ENCODE measurements around the gene ROCK2. TPM values are rescaled to one million over a fixed set of nuclear protein-coding genes. Genes with fewer than 3 reads are reported as not detected.

ROCK2 gene
- total and polyA plus RNA-seq, 4 donors: 5.3 to 31.0 (median 12.2) TPM

GRCh38 chr2:11371092-11371937, 26.9 kb upstream of the ROCK2 start:
- Histone ChIP-seq H3K27me3 (ENCODE audit: control insufficient read depth in 4 of 4, insufficient read depth in 4 of 4, low read length in 3 of 4) (no peaks in the 10 kb centered on the region), H3K36me3 (ENCODE audit: control insufficient read depth in 4 of 4, insufficient read depth in 3 of 4, low read depth in 1 of 4, low read length in 3 of 4) (no peaks in the 10 kb centered on the region), H3K9ac (ENCODE audit: low read depth in 1 of 2, low read length in 2 of 2) (no peak overlapping the region), H3K27ac (ENCODE audit: low read depth in 1 of 2, low read length in 2 of 2) (peak overlapping the region; percentile 66 to 81), H3K9me3 (ENCODE audit: control insufficient read depth in 4 of 4, low read length in 3 of 4) (no peaks in the 10 kb centered on the region), H3K4me1 (ENCODE audit: control insufficient read depth in 4 of 4, insufficient read depth in 4 of 4, low read length in 3 of 4) (peaks cover 10 to 47% (median 40%) of the 10 kb centered on the region in 4 donors), H3K4me3 (ENCODE audit: low read depth in 1 of 3, low read length in 3 of 3) (no peak overlapping the region)
- peak in 1 of 2 donors; percentile 20 for TF ChIP-seq JUND (IDR thresholded peaks at IDR 0.05)
- TF ChIP-seq EGR1 (IDR thresholded peaks at IDR 0.05; ENCODE audit: low read depth in 2 of 2): peak in 1 of 2 donors; percentile 55
- no peak for TF ChIP-seq ATF3 (IDR thresholded peaks at IDR 0.05)
- TF ChIP-seq RXRA (IDR thresholded peaks at IDR 0.05): peak; percentile 61 to 90
- peak; percentile 5 for TF ChIP-seq FOXA2 (IDR thresholded peaks at IDR 0.05)
- no peak for TF ChIP-seq GABPA (IDR thresholded peaks at IDR 0.05 in 1 of 2, conservative IDR thresholded peaks at IDR 0.05 in 1 of 2)
- TF ChIP-seq ZBTB33 (IDR thresholded peaks at IDR 0.05): no peak
- TF ChIP-seq, protein P1, sequence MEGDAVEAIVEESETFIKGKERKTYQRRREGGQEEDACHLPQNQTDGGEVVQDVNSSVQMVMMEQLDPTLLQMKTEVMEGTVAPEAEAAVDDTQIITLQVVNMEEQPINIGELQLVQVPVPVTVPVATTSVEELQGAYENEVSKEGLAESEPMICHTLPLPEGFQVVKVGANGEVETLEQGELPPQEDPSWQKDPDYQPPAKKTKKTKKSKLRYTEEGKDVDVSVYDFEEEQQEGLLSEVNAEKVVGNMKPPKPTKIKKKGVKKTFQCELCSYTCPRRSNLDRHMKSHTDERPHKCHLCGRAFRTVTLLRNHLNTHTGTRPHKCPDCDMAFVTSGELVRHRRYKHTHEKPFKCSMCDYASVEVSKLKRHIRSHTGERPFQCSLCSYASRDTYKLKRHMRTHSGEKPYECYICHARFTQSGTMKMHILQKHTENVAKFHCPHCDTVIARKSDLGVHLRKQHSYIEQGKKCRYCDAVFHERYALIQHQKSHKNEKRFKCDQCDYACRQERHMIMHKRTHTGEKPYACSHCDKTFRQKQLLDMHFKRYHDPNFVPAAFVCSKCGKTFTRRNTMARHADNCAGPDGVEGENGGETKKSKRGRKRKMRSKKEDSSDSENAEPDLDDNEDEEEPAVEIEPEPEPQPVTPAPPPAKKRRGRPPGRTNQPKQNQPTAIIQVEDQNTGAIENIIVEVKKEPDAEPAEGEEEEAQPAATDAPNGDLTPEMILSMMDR (IDR thresholded peaks at IDR 0.05; ENCODE audit: low read depth, low read length, missing input control): no peak
- peak; percentile 51 for TF ChIP-seq TAF1 (conservative IDR thresholded peaks at IDR 0.05)
- TF ChIP-seq REST (IDR thresholded peaks at IDR 0.05): peak; percentile 68
- TF ChIP-seq HNF4A (conservative IDR thresholded peaks at IDR 0.05): peak; percentile 83 to 94
- TF ChIP-seq MAX (IDR thresholded peaks at IDR 0.05): peak; percentile 92
- peak; percentile 40 to 55 for TF ChIP-seq RAD21 (IDR thresholded peaks at IDR 0.05)
- TF ChIP-seq YY1 (IDR thresholded peaks at IDR 0.05): peak; percentile 79
- TF ChIP-seq HNF4G (IDR thresholded peaks at IDR 0.05): peak; percentile 43
- TF ChIP-seq NR2F2 (IDR thresholded peaks at IDR 0.05): no peak
- peak; percentile 26 for TF ChIP-seq FOXA1 (IDR thresholded peaks at IDR 0.05)
- TF ChIP-seq SP1 (IDR thresholded peaks at IDR 0.05): peak; percentile 92
- no peak for DNase-seq (ENCODE audit: low spot score)
- whole genome bisulfite sequencing: 55% methylated on average over 17 of the region's 17 CpGs
